HG03196 (cell line): ENCODE measurements around the gene PDCL3.

Experiments used
- ATAC-seq: cut with Tn5 transposase; IDR thresholded peaks from one replicate; pipeline ENCODE4 v1.9.1; 2021; ENCODE audit not compliant: unreplicated experiment

The PDCL3 gene

DNA sequence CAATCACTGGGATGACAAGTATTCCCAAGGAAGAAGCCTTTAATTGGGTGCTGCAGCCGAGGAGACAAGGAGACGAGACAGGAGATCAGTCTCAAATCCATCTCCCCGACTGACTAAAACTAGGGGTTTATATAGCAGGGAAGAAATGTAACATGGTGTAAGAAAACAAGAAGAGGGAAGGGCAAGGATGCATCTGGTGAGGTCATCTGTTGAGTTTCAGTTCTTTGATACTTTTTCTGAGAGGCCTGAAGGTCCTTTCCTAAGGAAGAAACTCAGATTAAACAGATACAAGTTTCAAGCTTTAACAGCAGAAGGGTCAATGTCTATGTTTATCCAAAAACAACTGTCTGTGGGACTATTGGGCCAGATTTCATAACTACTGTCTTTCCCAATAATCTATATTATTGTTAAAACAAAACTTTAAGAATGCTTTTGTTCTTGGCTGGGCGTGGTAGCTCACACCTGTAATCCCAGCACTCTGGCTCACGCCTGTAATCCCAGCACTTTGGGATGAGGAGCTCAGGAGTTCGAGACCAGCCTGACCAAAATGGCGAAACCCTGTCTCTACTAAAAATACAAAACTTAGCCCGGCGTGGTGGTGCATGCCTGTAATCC is 2.5 kb upstream of the PDCL3 start:
- ATAC-seq, result no peak

DNA sequence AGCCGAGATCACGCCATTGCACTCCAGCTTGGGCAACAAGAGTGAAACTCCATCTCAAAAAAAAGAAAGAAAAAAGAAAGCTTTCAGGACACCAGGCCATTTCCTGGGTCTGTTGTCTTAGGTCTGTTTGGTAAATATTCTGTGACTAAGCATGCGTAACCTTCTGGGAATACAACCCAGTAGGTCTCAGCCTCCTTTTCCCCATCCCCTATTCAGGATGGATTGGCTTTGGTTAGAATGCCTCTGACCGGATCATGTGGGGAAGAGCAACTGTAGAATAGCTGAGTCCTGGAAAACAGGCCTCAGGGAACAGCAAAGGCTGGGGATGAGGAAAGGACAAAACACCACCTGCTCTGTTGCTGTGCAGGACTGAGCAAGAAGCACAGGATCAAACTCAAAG is 1.6 kb upstream of the PDCL3 start:
- ATAC-seq, result no peak

GRCh38 chr2:100563407-100564247 is 834 bp downstream of the PDCL3 start:
- ATAC-seq, result peak; percentile 8

GRCh38 chr2:100568989-100569388 is 6.2 kb downstream of the PDCL3 start:
- ATAC-seq, result no peak

- no peak for ATAC-seq
These were observed 8.9 kb downstream of the PDCL3 start for GRCh38 chr2:100571668-100572067.

DNA sequence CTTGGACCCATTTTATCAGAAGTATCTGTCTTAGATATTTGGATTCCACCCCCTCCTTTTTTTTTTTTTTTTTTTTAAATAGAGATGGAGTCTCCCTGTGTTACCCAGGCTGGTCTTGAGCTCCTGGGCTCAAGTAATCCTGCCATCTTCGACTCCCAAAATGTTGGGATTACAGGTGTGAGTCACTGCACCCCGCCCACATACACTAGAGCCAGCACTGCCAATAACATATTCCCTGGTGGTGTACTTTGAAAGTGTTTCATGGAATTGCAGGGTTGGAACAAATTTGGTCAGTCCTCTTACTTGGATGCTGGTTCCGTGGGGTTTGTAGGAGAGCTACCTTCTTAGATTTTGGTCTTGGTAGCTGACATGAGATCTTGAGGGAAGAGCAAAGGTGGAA is 15.0 kb downstream of the PDCL3 start:
- ATAC-seq, result no peak

DNA sequence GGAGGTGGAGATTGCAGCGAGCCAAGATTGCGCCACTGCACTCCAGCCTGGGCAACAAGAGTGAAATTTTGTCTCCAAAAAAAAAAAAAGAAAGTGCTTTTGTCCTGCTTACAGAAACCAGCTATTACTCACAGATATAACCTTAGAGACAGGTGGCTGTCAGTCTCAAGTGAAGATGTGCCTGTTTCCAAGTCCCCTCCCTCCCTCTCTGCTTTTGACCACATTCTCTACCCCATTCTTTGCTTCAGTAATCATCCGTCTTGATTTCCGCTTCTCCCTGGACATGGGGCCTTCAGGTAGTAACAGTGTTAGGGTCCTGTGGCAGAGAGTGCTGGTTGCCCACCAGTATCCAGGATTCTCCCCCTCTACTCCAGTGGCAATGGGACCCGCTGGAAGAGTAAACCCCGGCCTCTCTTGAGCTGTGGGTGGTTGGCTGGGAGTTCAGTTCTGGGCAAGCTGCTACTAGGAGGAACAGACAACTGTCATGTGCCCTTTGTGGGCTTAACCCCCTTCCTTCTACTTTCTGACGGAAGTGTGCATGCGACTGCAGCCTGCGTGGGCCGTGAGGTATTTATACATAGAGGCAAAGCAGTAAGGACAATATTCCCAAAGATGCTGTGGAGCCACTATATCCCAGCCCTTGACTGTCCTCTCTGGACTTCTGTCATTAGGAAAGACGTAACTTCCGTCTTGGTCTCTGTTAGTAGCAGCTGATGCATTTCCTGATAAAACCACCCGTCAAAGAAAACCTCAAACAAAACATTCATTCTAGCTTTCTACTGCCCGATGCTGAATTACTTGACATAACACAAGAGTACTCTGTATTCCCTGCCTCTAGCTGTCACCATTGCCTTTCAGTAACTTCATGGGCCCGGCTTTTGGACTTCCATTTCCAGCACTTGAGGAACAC is 17.8 kb downstream of the PDCL3 start:
- ATAC-seq, result peak; percentile 76

GRCh38 chr2:100581277-100581612 is 18.5 kb downstream of the PDCL3 start:
- peak; percentile 16 for ATAC-seq

DNA sequence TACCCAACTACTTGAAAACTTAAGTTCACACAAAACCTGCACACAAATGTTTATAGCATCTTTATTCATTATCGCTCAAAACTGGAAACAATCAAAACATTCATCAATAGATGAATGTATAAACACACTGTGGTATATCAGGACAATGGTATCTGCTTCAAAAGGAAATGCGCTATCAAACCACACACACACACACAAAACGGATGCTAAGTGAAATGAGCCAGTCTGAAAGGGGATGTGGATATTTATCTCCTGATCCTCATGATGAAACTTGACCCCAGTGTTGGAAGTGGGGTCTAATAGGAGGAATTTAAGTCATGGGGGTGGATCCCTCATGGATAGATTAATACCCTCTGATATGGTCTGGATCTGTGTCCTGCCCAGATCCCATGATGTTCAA is 22.0 kb downstream of the PDCL3 start:
- ATAC-seq, result no peak

GRCh38 chr2:100588071-100588786 is 25.4 kb downstream of the PDCL3 start:
- ATAC-seq, result peak; percentile 68

GRCh38 chr2:100589527-100589926 is 26.7 kb downstream of the PDCL3 start:
- no peak for ATAC-seq

DNA sequence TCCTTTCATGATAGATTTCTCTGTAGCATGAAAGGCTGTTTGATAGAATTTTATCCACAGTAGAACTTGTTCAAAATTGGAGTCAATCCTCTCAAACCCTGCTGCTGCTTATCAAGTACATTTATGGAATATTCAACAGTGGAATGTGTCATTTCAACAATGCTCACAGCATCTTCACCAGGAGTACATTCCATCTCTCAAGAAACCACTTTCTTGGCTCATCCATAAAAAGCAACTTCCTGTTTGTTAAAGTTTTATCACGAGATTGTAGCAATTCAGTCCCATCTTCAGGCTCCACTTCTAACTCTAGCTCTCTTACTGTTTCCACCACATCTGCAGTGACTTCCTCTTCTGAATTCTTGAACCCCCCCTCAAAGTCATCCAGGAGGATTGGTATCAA is 29.4 kb downstream of the PDCL3 start:
- no peak for ATAC-seq

GRCh38 chr2:100596465-100596864 is 33.7 kb downstream of the PDCL3 start:
- ATAC-seq, result no peak

GRCh38 chr2:100599566-100599965 is 36.8 kb downstream of the PDCL3 start:
- no peak for ATAC-seq

DNA sequence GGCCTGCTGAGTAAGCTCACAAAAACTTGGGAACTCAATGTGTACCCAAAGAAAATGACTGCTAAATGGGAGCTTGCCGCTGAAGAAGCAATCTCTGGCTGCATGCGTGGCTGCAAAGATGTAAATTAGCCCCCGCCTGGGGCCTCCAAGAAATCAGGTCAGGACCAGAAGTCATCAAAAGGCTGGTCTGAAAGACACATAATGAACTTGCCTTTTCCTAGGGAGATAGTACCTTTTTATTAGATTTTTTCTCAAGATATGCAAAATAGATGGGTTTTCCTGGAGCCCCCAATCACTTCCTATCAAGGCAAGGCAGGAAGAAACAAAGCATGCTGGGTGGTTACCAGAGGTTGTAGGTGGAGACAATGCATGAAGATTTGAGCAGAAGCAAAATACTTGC is 38.9 kb downstream of the PDCL3 start:
- ATAC-seq, result no peak

DNA sequence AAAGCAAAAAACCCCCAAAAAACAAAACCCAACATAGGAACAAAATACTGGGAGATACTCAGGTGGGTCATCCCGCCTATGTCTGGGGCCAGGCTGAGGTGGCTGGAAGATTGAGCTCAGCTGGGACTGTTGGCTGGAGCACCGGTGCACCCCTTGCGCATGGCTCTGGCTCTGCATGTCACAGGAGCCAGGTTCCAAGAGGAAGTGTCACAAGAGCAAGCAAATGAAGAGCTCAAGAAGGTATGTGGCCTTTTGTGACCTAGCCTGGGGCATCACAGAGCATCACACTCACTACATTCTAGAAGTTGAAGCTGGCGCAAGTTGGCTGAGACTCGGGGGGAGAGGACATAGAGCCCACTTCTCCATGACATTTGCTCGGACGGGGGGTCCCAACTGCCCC is 40.6 kb downstream of the PDCL3 start:
- ATAC-seq, result no peak

- ATAC-seq, result no peak
These were observed 41.3 kb downstream of the PDCL3 start for GRCh38 chr2:100603948-100604633.

GRCh38 chr2:100606332-100606725 is 43.5 kb downstream of the PDCL3 start:
- ATAC-seq, result no peak

- ATAC-seq, result no peak
These were observed 44.0 kb downstream of the PDCL3 start for GRCh38 chr2:100606726-100607343.

DNA sequence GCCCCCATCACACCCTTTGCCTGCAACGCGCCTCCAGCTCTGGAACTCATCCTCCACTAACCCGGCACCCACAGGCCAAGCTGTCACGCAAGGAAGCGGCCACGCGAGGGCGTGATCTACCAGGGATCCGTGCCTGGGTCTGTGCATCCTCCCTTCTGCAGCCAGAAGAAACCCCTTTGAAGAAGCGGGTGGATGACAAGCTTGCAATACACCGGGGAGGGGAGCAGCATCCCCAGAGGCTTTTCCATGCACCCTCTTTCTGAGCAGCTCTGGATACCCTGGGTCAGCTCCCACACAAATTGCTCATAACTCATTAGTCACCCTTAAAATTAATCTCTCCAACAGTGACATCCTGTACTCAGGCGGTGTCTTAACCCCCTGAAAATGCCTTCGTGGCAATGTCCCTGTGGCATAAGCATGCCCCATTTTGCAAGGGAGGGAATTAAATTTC is 47.6 kb downstream of the PDCL3 start:
- no peak for ATAC-seq
